Measurements from ENCODE around the gene KRT8. TPM values are rescaled to one million over a fixed set of nuclear protein-coding genes. Genes with fewer than 3 reads are reported as not detected.

Gene KRT8
- total RNA-seq, 2 experiments from 2014 or later: 0.16 to 0.89 TPM

- POLR2A ChIA-PET: no interaction called here
- H3K4me3 ChIP-seq (ENCODE audit: low read depth, low read length, poor library complexity, severe bottlenecking): no peak overlapping the region
Observed at GRCh38 chr12:52950553-52950952, 45.7 kb upstream of the KRT8 start.

GRCh38 chr12:52949413-52950331 is 44.8 kb upstream of the KRT8 start:
- Histone ChIP-seq H3K4me1 (ENCODE audit: insufficient read depth, low read length, poor library complexity, severe bottlenecking) (peaks cover 4% of the 10 kb centered on the region), H3K4me2 (ENCODE audit: low read length) (no peak overlapping the region), H3K36me3 (ENCODE audit: insufficient read depth, low read length) (no peaks in the 10 kb centered on the region), H3K9me2 (ENCODE audit: insufficient read depth, low read length) (no peaks in the 10 kb centered on the region), H3K27ac (ENCODE audit: low read depth, low read length, poor library complexity, severe bottlenecking) (no peak overlapping the region), H3K4me3 (ENCODE audit: low read depth, low read length, poor library complexity, severe bottlenecking) (no peak overlapping the region), H3K79me2 (ENCODE audit: insufficient read depth, low read depth, low read length) (no peaks in the 10 kb centered on the region), H2AFZ (ENCODE audit: low read length) (no peak overlapping the region), H3K9me3 (ENCODE audit: low read length) (no peaks in the 10 kb centered on the region), H4K20me1 (ENCODE audit: insufficient read depth, low read length) (no peaks in the 10 kb centered on the region)
- CTCF ChIA-PET (ENCODE audit: unreplicated experiment): no interaction called here
- POLR2A ChIA-PET: no interaction called here
- intact Hi-C loops (cut with micrococcal nuclease; ENCODE audit: unreplicated experiment): no loop called here
- no TSS peak for BruUV-seq (replicated peaks)
- DNase-seq (ENCODE audit: low spot score): no peak
- no peak for TF ChIP-seq CTCF (conservative IDR thresholded peaks at IDR 0.05; ENCODE audit: low read length)
- TF ChIP-seq EZH2phosphoT487 (IDR thresholded peaks at IDR 0.05; ENCODE audit: borderline replicate concordance, low read depth, low read length): no peak

More at GRCh38 chr12:52950553-52950952, 45.7 kb upstream of the KRT8 start:
- no peak for DNase-seq (ENCODE audit: low spot score)
- TF ChIP-seq EZH2phosphoT487 (IDR thresholded peaks at IDR 0.05; ENCODE audit: borderline replicate concordance, low read depth, low read length): no peak
- no peak for TF ChIP-seq CTCF (conservative IDR thresholded peaks at IDR 0.05; ENCODE audit: low read length)
- peaks cover 4% of the 10 kb centered on the region for H3K4me1 ChIP-seq (ENCODE audit: insufficient read depth, low read length, poor library complexity, severe bottlenecking)
- H3K36me3 ChIP-seq (ENCODE audit: insufficient read depth, low read length): no peaks in the 10 kb centered on the region
- no peaks in the 10 kb centered on the region for H4K20me1 ChIP-seq (ENCODE audit: insufficient read depth, low read length)
- no peaks in the 10 kb centered on the region for H3K9me3 ChIP-seq (ENCODE audit: low read length)
- H3K27ac ChIP-seq (ENCODE audit: low read depth, low read length, poor library complexity, severe bottlenecking): no peak overlapping the region
- no TSS peak for BruUV-seq (replicated peaks)
- intact Hi-C loops (cut with micrococcal nuclease; ENCODE audit: unreplicated experiment): no loop called here
- H3K4me2 ChIP-seq (ENCODE audit: low read length): no peak overlapping the region
- H2AFZ ChIP-seq (ENCODE audit: low read length): no peak overlapping the region
- H3K9me2 ChIP-seq (ENCODE audit: insufficient read depth, low read length): no peaks in the 10 kb centered on the region
- no peaks in the 10 kb centered on the region for H3K79me2 ChIP-seq (ENCODE audit: insufficient read depth, low read depth, low read length)
- CTCF ChIA-PET (ENCODE audit: unreplicated experiment): no interaction called here

All from OCI-LY7 (cell line).